Mucosa of descending colon (tissue), 3 donors: Measurements from ENCODE around the gene CETN3. TPM values are rescaled to one million over a fixed set of nuclear protein-coding genes. Genes with fewer than 3 reads are reported as not detected.

Experiments used
- ATAC-seq: fragments of 200-7000 bp; cut with Tn5 transposase; one replicate; pipeline ENCODE4 v1.9.1; 2020; ENCODE audit warnings: mild to moderate bottlenecking, moderate library complexity
- DNase-seq, 3 donors: peaks; one replicate each; pipeline ENCODE4 v3.0.0-alpha.2; 2020
- H3K36me3 ChIP-seq: fragments of 200-600 bp; one replicate; pipeline ENCODE4 v1.8.0; 2021; ENCODE audit warnings: low read depth, mild to moderate bottlenecking
- H3K4me1 ChIP-seq: fragments of 200-600 bp; one replicate; pipeline ENCODE4 v1.8.0; 2021; ENCODE audit warnings: low read depth, mild to moderate bottlenecking
- H3K4me3 ChIP-seq: fragments of 200-600 bp; one replicate; pipeline ENCODE4 v1.8.0; 2021; ENCODE audit warnings: mild to moderate bottlenecking
- H3K9me3 ChIP-seq: fragments of 200-600 bp; one replicate; pipeline ENCODE4 v1.8.0; 2021; ENCODE audit warnings: mild to moderate bottlenecking
- CTCF ChIP-seq: fragments of 200-600 bp; IDR thresholded peaks from one replicate; pipeline ENCODE4 v1.8.0; 2022; ENCODE audit warnings: antibody characterized with exemption, mild to moderate bottlenecking
- intact Hi-C, 2 donors: fragments of 100-400 bp; cut with DNase I in 1 of 2; cut with micrococcal nuclease in 1 of 2; formaldehyde crosslinking; loops; one replicate each; pipeline versions ENCODE4 v1.11.0 to v1.11.1; 2022; cut with DNase I, micrococcal nuclease
- total RNA-seq, 3 donors: library from RNA; stranded (reverse); fragmentation: NEBNext Ultra II Directional in 2 of 3; extraction: Animal tissue kit (Norgen Biotek cat#: 25700) in 2 of 3; gene quantifications; one replicate each; pipeline versions ENCODE4 v1.2.1 to v1.2.4, GENCODE V29; 2021 to 2023
- donor health status: DM: no; HTN: no; CAD: no; lungs with moderate emphysema.
- donor health status: DM: no; HTN: no; CAD: no.
- donor health status: DM: no; HTN: yes; CAD: no.

The CETN3 gene
- total RNA-seq, 3 donors from 2014 or later = 15.0 to 18.7 (median 17.8) TPM

GRCh38 chr5:90356176-90356575 is 53.4 kb downstream of the CETN3 start:
- H3K36me3 ChIP-seq = no peaks in the 10 kb centered on the region
- no peaks in the 10 kb centered on the region for H3K9me3 ChIP-seq
- intact Hi-C loops = no loop called here
- no peak for ATAC-seq
- no peaks in the 10 kb centered on the region for H3K4me1 ChIP-seq
- no peak for TF ChIP-seq CTCF
- no peak overlapping the region for H3K4me3 ChIP-seq
- no peak for DNase-seq

DNA sequence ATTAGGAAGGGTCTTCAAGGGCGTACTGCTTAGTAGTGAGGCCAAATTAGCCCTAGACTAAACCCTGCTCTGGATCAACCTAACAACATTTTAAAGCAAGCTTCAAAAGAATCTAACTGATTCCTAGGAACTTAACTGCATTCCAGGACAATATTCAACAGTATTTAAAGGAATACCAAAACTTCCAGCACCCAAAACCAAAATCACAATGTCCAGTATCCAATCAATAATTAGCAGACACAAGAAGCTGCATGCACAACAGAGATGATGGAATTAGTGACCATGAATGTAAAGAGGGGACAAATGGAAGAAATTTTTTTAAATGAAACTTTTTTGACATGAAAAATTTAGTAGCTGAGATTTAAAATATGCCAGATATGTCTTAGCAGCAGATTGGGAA is 53.9 kb downstream of the CETN3 start:
- Histone ChIP-seq H3K36me3 (no peaks in the 10 kb centered on the region), H3K9me3 (no peaks in the 10 kb centered on the region), H3K4me1 (no peaks in the 10 kb centered on the region), H3K4me3 (no peak overlapping the region)
- ATAC-seq = no peak
- DNase-seq = no peak
- TF ChIP-seq CTCF = no peak
- intact Hi-C loops = no loop called here

- no peak for TF ChIP-seq CTCF
- H3K4me3 ChIP-seq = no peak overlapping the region
- no peaks in the 10 kb centered on the region for H3K4me1 ChIP-seq
- no peak for DNase-seq
- intact Hi-C loops = no loop called here
- no peaks in the 10 kb centered on the region for H3K36me3 ChIP-seq
- no peaks in the 10 kb centered on the region for H3K9me3 ChIP-seq
- no peak for ATAC-seq
Observed at GRCh38 chr5:90353254-90353653, 56.3 kb downstream of the CETN3 start.

- no peaks in the 10 kb centered on the region for H3K36me3 ChIP-seq
- TF ChIP-seq CTCF = no peak
- no peak overlapping the region for H3K4me3 ChIP-seq
- intact Hi-C loops = no loop called here
- H3K4me1 ChIP-seq = no peaks in the 10 kb centered on the region
- ATAC-seq (no peak), DNase-seq (no peak)
- H3K9me3 ChIP-seq = no peaks in the 10 kb centered on the region
Observed at GRCh38 chr5:90351101-90351500, 58.5 kb downstream of the CETN3 start.

GRCh38 chr5:90347462-90347861 is 62.1 kb downstream of the CETN3 start:
- intact Hi-C loops = no loop called here
- no peak overlapping the region for H3K4me3 ChIP-seq
- TF ChIP-seq CTCF = no peak
- no peaks in the 10 kb centered on the region for H3K9me3 ChIP-seq
- DNase-seq (no peak), ATAC-seq (no peak)
- H3K4me1 ChIP-seq = no peaks in the 10 kb centered on the region
- no peaks in the 10 kb centered on the region for H3K36me3 ChIP-seq

DNA sequence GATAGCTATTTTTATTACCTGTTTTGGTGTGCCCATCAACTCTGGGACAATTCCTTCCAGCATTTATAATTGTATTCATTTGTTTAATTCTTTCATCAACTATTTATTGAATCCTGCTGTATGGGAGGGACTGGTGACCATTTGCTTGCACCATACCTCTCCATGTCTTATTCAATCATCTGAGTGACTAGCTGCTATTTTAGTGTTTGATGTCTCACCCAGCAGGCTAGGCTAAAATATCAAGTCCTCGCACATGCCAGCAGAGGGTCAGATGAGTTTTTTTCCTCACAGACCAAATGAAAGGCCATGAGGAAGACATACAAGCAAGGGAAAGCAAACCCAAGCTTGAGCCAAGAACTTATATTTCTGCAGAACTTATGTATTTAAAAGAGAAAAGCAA is 63.9 kb downstream of the CETN3 start:
- Histone ChIP-seq H3K9me3 (no peaks in the 10 kb centered on the region), H3K4me1 (no peaks in the 10 kb centered on the region), H3K4me3 (no peak overlapping the region), H3K36me3 (no peaks in the 10 kb centered on the region)
- ATAC-seq (no peak), DNase-seq (no peak)
- intact Hi-C loops = no loop called here
- TF ChIP-seq CTCF = no peak
